Sigmoid colon (tissue), 7 donors: ENCODE data around the gene GRID1. TPM values are rescaled to one million over a fixed set of nuclear protein-coding genes. Genes with fewer than 3 reads are reported as not detected.

Source experiments
- DNase-seq: peaks from one replicate; pipeline ENCODE4 v3.0.0-alpha.2; 2019
- H3K27ac ChIP-seq, 4 donors: fragments of 200-600 bp; sonication (generic); one replicate each; pipeline ENCODE4 v1.5.1; 2016 to 2019; ENCODE audit warnings: mild to moderate bottlenecking in 1 of 4
- H3K27me3 ChIP-seq, 3 donors: fragments of 200-600 bp; sonication (generic); one replicate each; pipeline ENCODE4 v1.5.1; 2019; ENCODE audit warnings: mild to moderate bottlenecking in 1 of 3
- H3K36me3 ChIP-seq, 4 donors: fragments of 200-600 bp; sonication (generic); one replicate each; pipeline ENCODE4 v1.5.1; 2016 to 2019
- H3K4me1 ChIP-seq, 4 donors: fragments of 200-600 bp; sonication (generic); one replicate each; pipeline ENCODE4 v1.5.1; 2017 to 2019
- H3K4me3 ChIP-seq, 4 donors: fragments of 200-600 bp; sonication (generic); one replicate each; pipeline ENCODE4 v1.5.1; 2017 to 2019; ENCODE audit warnings: mild to moderate bottlenecking in 2 of 4, moderate library complexity in 1 of 4
- H3K9me3 ChIP-seq, 4 donors: fragments of 200-600 bp in 3 of 4; sonication (generic) in 3 of 4; one replicate each; pipeline versions ENCODE4 v1.5.1 to v1.6.1; 2013 to 2019
- CTCF ChIP-seq, 4 experiments: fragments of 450-650 bp in 3 of 4; fragments of 200-600 bp in 1 of 4; IDR thresholded peaks; one replicate each; pipeline ENCODE4 v1.5.1; 2016 to 2019; ENCODE audit warnings: antibody characterized with exemption in 4 of 4, mild to moderate bottlenecking in 3 of 4, moderate library complexity in 2 of 4
- EP300 ChIP-seq, 4 donors: sonication (generic); formaldehyde crosslinking; IDR thresholded peaks; one replicate each; pipeline ENCODE4 v1.6.1; 2017; ENCODE audit warnings: antibody characterized with exemption in 4 of 4
- POLR2A ChIP-seq, 2 donors: fragments of 450-650 bp; IDR thresholded peaks; one replicate each; pipeline ENCODE4 v1.6.1; 2016; ENCODE audit warnings: antibody characterized with exemption in 2 of 2, mild to moderate bottlenecking in 2 of 2, moderate library complexity in 2 of 2
- POLR2AphosphoS5 ChIP-seq, 4 donors: sonication (generic); formaldehyde crosslinking; IDR thresholded peaks; one replicate each; pipeline ENCODE4 v1.6.1; 2017; ENCODE audit warnings: antibody characterized with exemption in 4 of 4
- WGBS, 2 donors: extraction: QIAGEN DNeasy Blood & Tissue Kit; methylation state at CpG; one replicate each; pipeline ENCODE4 v1.1.7; 2013; 5-methylcytosine and 5-hydroxymethylcytosine counted together
- intact Hi-C: fragments of 100-400 bp; cut with DNase I; formaldehyde crosslinking; loops from one replicate; pipeline ENCODE4 v1.15.1; 2023
- polyA plus RNA-seq, 3 donors: library from polyadenylated mRNA; stranded (reverse); fragments of 200-250 nt; gene quantifications; one replicate each; pipeline ENCODE4 v1.2.3, GENCODE V29; 2013
- total RNA-seq, 4 donors: library from RNA; depleted of rRNA; stranded (reverse); fragments of >200 nt; gene quantifications; one replicate each; pipeline ENCODE4 v1.1.0, GENCODE V29; 2016
- donor health status: healthy with polysubstance abuse.
- donor health status: Bipolar disorder and iron deficiency.
- donor health status: healthy.

The GRID1 gene
- total and polyA plus RNA-seq, 7 donors: 0.66 to 4.7 (median 1.1) TPM; not detected in 2

- WGBS, 2 donors: 83 to 84% methylated on average over 10 of the region's 10 CpGs
- peak; percentile 35 for DNase-seq
- TF ChIP-seq POLR2A (IDR thresholded peaks at IDR 0.05) (no peak), EP300 (IDR thresholded peaks at IDR 0.05) (no peak), POLR2AphosphoS5 (IDR thresholded peaks at IDR 0.05) (no peak), CTCF (IDR thresholded peaks at IDR 0.05) (no peak)
- intact Hi-C loops: no loop called here
- Histone ChIP-seq H3K4me3 (no peak overlapping the region), H3K27me3 (no peaks in the 10 kb centered on the region), H3K4me1 (no peaks in the 10 kb centered on the region), H3K36me3 (no peaks in the 10 kb centered on the region), H3K27ac (no peak overlapping the region), H3K9me3 (peaks cover 0 to under 1% (median 0%) of the 10 kb centered on the region in 4 donors)
Measured at GRCh38 chr10:86285136-86285790, 81.3 kb downstream of the GRID1 start.

- intact Hi-C loops: no loop called here
- WGBS, 2 donors: 59 to 73% methylated on average over 11 of the region's 11 CpGs
- no peak for TF ChIP-seq POLR2A (IDR thresholded peaks at IDR 0.05)
- no peak for TF ChIP-seq POLR2AphosphoS5 (IDR thresholded peaks at IDR 0.05)
- no peak for TF ChIP-seq CTCF (IDR thresholded peaks at IDR 0.05)
- TF ChIP-seq EP300 (IDR thresholded peaks at IDR 0.05): no peak
- Histone ChIP-seq H3K4me3 (no peak overlapping the region), H3K36me3 (no peaks in the 10 kb centered on the region), H3K27me3 (no peaks in the 10 kb centered on the region), H3K9me3 (peaks cover 0 to 4% (median 1%) of the 10 kb centered on the region in 4 donors), H3K4me1 (no peaks in the 10 kb centered on the region), H3K27ac (no peak overlapping the region)
- peak; percentile 37 for DNase-seq
Measured at GRCh38 chr10:86284355-86285105, 82.1 kb downstream of the GRID1 start.

GRCh38 chr10:86283466-86284287, 82.9 kb downstream of the GRID1 start:
- no peak overlapping the region for H3K4me3 ChIP-seq
- no peaks in the 10 kb centered on the region for H3K4me1 ChIP-seq
- no peaks in the 10 kb centered on the region for H3K36me3 ChIP-seq
- H3K9me3 ChIP-seq: peaks cover 0 to 5% (median 1%) of the 10 kb centered on the region in 4 donors
- intact Hi-C loops: no loop called here
- H3K27me3 ChIP-seq: no peaks in the 10 kb centered on the region
- WGBS, 2 donors: 55 to 84% methylated on average over 1 of the region's 1 CpG
- TF ChIP-seq POLR2A (IDR thresholded peaks at IDR 0.05) (no peak), POLR2AphosphoS5 (IDR thresholded peaks at IDR 0.05) (no peak), CTCF (IDR thresholded peaks at IDR 0.05) (no peak), EP300 (IDR thresholded peaks at IDR 0.05) (no peak)
- DNase-seq: no peak
- H3K27ac ChIP-seq: no peak overlapping the region

- Histone ChIP-seq H3K36me3 (no peaks in the 10 kb centered on the region), H3K27ac (no peak overlapping the region), H3K4me3 (no peak overlapping the region), H3K4me1 (no peaks in the 10 kb centered on the region), H3K9me3 (peaks cover 0 to 9% (median 1%) of the 10 kb centered on the region in 4 donors), H3K27me3 (no peaks in the 10 kb centered on the region)
- WGBS, 2 donors: 78 to 83% methylated on average over 1 of the region's 1 CpG
- DNase-seq: peak; percentile 25
- intact Hi-C loops: no loop called here
- TF ChIP-seq POLR2AphosphoS5 (IDR thresholded peaks at IDR 0.05) (no peak), EP300 (IDR thresholded peaks at IDR 0.05) (no peak), POLR2A (IDR thresholded peaks at IDR 0.05) (no peak), CTCF (IDR thresholded peaks at IDR 0.05) (no peak)
Measured at GRCh38 chr10:86282664-86283465, 83.7 kb downstream of the GRID1 start.
